Measurements from ENCODE around the gene NCKAP1. TPM values are rescaled to one million over a fixed set of nuclear protein-coding genes. Genes with fewer than 3 reads are reported as not detected.
A peak's percentile ranks its signal among the peaks of the same experiment; 100 is the strongest.
"Not testable (repeated sequence)": the region's sequence is repeated elsewhere in the genome, so short reads cannot be mapped to it uniquely, and the experiment has no call there.

NCKAP1 gene
- total RNA-seq, 1 experiment from 2014 or later, result 195 TPM

GRCh38 chr2:183001948-183002347 is 36.3 kb downstream of the NCKAP1 start:
- H3K36me3 ChIP-seq, result peaks cover 47% of the 10 kb centered on the region

GRCh38 chr2:183000846-183001245 is 37.4 kb downstream of the NCKAP1 start:
- H3K4me3 ChIP-seq, result no peak overlapping the region

More at GRCh38 chr2:183001948-183002347, 36.3 kb downstream of the NCKAP1 start:
- Histone ChIP-seq H3K4me3 (no peak overlapping the region), H3K9me3 (replicated peaks) (no peaks in the 10 kb centered on the region), H3K27ac (no peak overlapping the region), H3K27me3 (replicated peaks) (no peaks in the 10 kb centered on the region), H3K4me1 (replicated peaks) (no peaks in the 10 kb centered on the region)
- no peak for DNase-seq (ENCODE audit: low read depth in 1 of 2, low spot score in 2 of 2)

GRCh38 chr2:182999348-183000028 is 38.8 kb downstream of the NCKAP1 start:
- H3K4me3 ChIP-seq, result no peak overlapping the region
- no peaks in the 10 kb centered on the region for H3K9me3 ChIP-seq (replicated peaks)
- no peaks in the 10 kb centered on the region for H3K4me1 ChIP-seq (replicated peaks)
- no peak for DNase-seq (ENCODE audit: low read depth in 1 of 2, low spot score in 2 of 2)
- H3K27ac ChIP-seq, result no peak overlapping the region
- peaks cover 67% of the 10 kb centered on the region for H3K36me3 ChIP-seq
- no peaks in the 10 kb centered on the region for H3K27me3 ChIP-seq (replicated peaks)

More at GRCh38 chr2:183000846-183001245, 37.4 kb downstream of the NCKAP1 start:
- Histone ChIP-seq H3K27ac (no peak overlapping the region), H3K36me3 (peaks cover 53% of the 10 kb centered on the region), H3K9me3 (replicated peaks) (no peaks in the 10 kb centered on the region), H3K27me3 (replicated peaks) (no peaks in the 10 kb centered on the region), H3K4me1 (replicated peaks) (no peaks in the 10 kb centered on the region)
- no peak for DNase-seq (ENCODE audit: low read depth in 1 of 2, low spot score in 2 of 2)

GRCh38 chr2:182994228-182994912 is 43.9 kb downstream of the NCKAP1 start:
- Histone ChIP-seq H3K4me1 (replicated peaks) (no peaks in the 10 kb centered on the region), H3K27me3 (replicated peaks) (no peaks in the 10 kb centered on the region), H3K27ac (no peak overlapping the region), H3K4me3 (no peak overlapping the region), H3K9me3 (replicated peaks) (no peaks in the 10 kb centered on the region), H3K36me3 (peaks cover 77% of the 10 kb centered on the region)
- no peak for DNase-seq (ENCODE audit: low read depth in 1 of 2, low spot score in 2 of 2)

- Histone ChIP-seq H3K4me1 (replicated peaks) (no peaks in the 10 kb centered on the region), H3K27ac (no peak overlapping the region), H3K9me3 (replicated peaks) (no peaks in the 10 kb centered on the region), H3K27me3 (replicated peaks) (no peaks in the 10 kb centered on the region), H3K36me3 (peaks cover 66% of the 10 kb centered on the region), H3K4me3 (no peak overlapping the region)
- DNase-seq (ENCODE audit: low read depth in 1 of 2, low spot score in 2 of 2), result no peak
These were observed 55.3 kb downstream of the NCKAP1 start for GRCh38 chr2:182982941-182983340.

- H3K4me1 ChIP-seq (replicated peaks); DNase-seq (ENCODE audit: low read depth in 1 of 2, low spot score in 2 of 2); H3K4me3 ChIP-seq; H3K27me3 ChIP-seq (replicated peaks); H3K27ac ChIP-seq; H3K9me3 ChIP-seq (replicated peaks): not testable (repeated sequence)
- H3K36me3 ChIP-seq, result peaks cover 66% of the 10 kb centered on the region
These were observed 56.8 kb downstream of the NCKAP1 start for GRCh38 chr2:182981475-182981874.

- no peaks in the 10 kb centered on the region for H3K4me1 ChIP-seq (replicated peaks)
- DNase-seq (ENCODE audit: low read depth in 1 of 2, low spot score in 2 of 2), result no peak
- no peaks in the 10 kb centered on the region for H3K9me3 ChIP-seq (replicated peaks)
- no peak overlapping the region for H3K27ac ChIP-seq
- no peaks in the 10 kb centered on the region for H3K27me3 ChIP-seq (replicated peaks)
- H3K4me3 ChIP-seq, result no peak overlapping the region
- H3K36me3 ChIP-seq, result peaks cover 66% of the 10 kb centered on the region
These were observed 57.6 kb downstream of the NCKAP1 start for GRCh38 chr2:182980652-182981051.

GRCh38 chr2:182980115-182980514 is 58.1 kb downstream of the NCKAP1 start:
- Histone ChIP-seq H3K4me1 (replicated peaks) (no peaks in the 10 kb centered on the region), H3K27me3 (replicated peaks) (no peaks in the 10 kb centered on the region), H3K9me3 (replicated peaks) (no peaks in the 10 kb centered on the region), H3K4me3 (no peak overlapping the region), H3K27ac (no peak overlapping the region), H3K36me3 (peaks cover 66% of the 10 kb centered on the region)
- DNase-seq (ENCODE audit: low read depth in 1 of 2, low spot score in 2 of 2), result peak in 1 of 2 experiments; percentile 24

GRCh38 chr2:182977463-182977862 is 60.8 kb downstream of the NCKAP1 start:
- no peaks in the 10 kb centered on the region for H3K9me3 ChIP-seq (replicated peaks)
- no peak for DNase-seq (ENCODE audit: low read depth in 1 of 2, low spot score in 2 of 2)
- no peaks in the 10 kb centered on the region for H3K4me1 ChIP-seq (replicated peaks)
- no peaks in the 10 kb centered on the region for H3K27me3 ChIP-seq (replicated peaks)
- H3K4me3 ChIP-seq, result no peak overlapping the region
- H3K36me3 ChIP-seq, result peaks cover 70% of the 10 kb centered on the region
- no peak overlapping the region for H3K27ac ChIP-seq

GRCh38 chr2:182973441-182974352 is 64.6 kb downstream of the NCKAP1 start:
- Histone ChIP-seq H3K27ac (no peak overlapping the region), H3K36me3 (peaks cover 53% of the 10 kb centered on the region)

GRCh38 chr2:182972548-182972942 is 65.7 kb downstream of the NCKAP1 start:
- Histone ChIP-seq H3K4me1 (replicated peaks) (no peaks in the 10 kb centered on the region), H3K27me3 (replicated peaks) (no peaks in the 10 kb centered on the region)

More at GRCh38 chr2:182973441-182974352, 64.6 kb downstream of the NCKAP1 start:
- H3K27me3 ChIP-seq (replicated peaks), result no peaks in the 10 kb centered on the region
- H3K4me3 ChIP-seq, result no peak overlapping the region
- no peaks in the 10 kb centered on the region for H3K4me1 ChIP-seq (replicated peaks)
- H3K9me3 ChIP-seq (replicated peaks), result no peaks in the 10 kb centered on the region
- DNase-seq (ENCODE audit: low read depth in 1 of 2, low spot score in 2 of 2), result no peak

GRCh38 chr2:182971820-182972547 is 66.3 kb downstream of the NCKAP1 start:
- Histone ChIP-seq H3K27me3 (replicated peaks) (no peaks in the 10 kb centered on the region), H3K4me3 (no peak overlapping the region), H3K27ac (no peak overlapping the region), H3K9me3 (replicated peaks) (no peaks in the 10 kb centered on the region), H3K4me1 (replicated peaks) (no peaks in the 10 kb centered on the region), H3K36me3 (peaks cover 45% of the 10 kb centered on the region)
- DNase-seq (ENCODE audit: low read depth in 1 of 2, low spot score in 2 of 2), result no peak

More at GRCh38 chr2:182972548-182972942, 65.7 kb downstream of the NCKAP1 start:
- H3K9me3 ChIP-seq (replicated peaks), result no peaks in the 10 kb centered on the region
- no peak overlapping the region for H3K27ac ChIP-seq
- peaks cover 51% of the 10 kb centered on the region for H3K36me3 ChIP-seq
- H3K4me3 ChIP-seq, result no peak overlapping the region
- no peak for DNase-seq (ENCODE audit: low read depth in 1 of 2, low spot score in 2 of 2)

GRCh38 chr2:182970486-182970885 is 67.8 kb downstream of the NCKAP1 start:
- no peak overlapping the region for H3K4me3 ChIP-seq
- peaks cover 47% of the 10 kb centered on the region for H3K36me3 ChIP-seq
- no peaks in the 10 kb centered on the region for H3K4me1 ChIP-seq (replicated peaks)
- no peak for DNase-seq (ENCODE audit: low read depth in 1 of 2, low spot score in 2 of 2)
- no peaks in the 10 kb centered on the region for H3K9me3 ChIP-seq (replicated peaks)
- H3K27me3 ChIP-seq (replicated peaks), result no peaks in the 10 kb centered on the region
- H3K27ac ChIP-seq, result no peak overlapping the region

All from SJSA1 (cell line).